Fibroblast of pulmonary artery (primary cell): ENCODE measurements around the gene KIAA0825.
A peak's percentile ranks its signal among the peaks of the same experiment; 100 is the strongest.

Source experiments
- DNase-seq: peaks from one replicate; pipeline ENCODE4 v3.0.0-alpha.2; 2010; ENCODE audit warnings: low read depth
- H3K4me3 ChIP-seq: replicated peaks from 2 replicates; pipeline ENCODE4 v1.5.1; 2011; ENCODE audit warnings: low read depth, mild to moderate bottlenecking, control low read depth, low read length, moderate library complexity
- TF ChIP-seq, protein P1 (sequence below): IDR thresholded peaks from 2 replicates; pipeline ENCODE4 v1.5.1; 2011; ENCODE audit warnings: mild to moderate bottlenecking, control low read depth, low read length, inconsistent platforms; ENCODE audit errors: missing control alignments

The KIAA0825 gene

GRCh38 chr5:94285984-94286383 lies 332.4 kb downstream of the KIAA0825 start:
- TF ChIP-seq, protein P1, sequence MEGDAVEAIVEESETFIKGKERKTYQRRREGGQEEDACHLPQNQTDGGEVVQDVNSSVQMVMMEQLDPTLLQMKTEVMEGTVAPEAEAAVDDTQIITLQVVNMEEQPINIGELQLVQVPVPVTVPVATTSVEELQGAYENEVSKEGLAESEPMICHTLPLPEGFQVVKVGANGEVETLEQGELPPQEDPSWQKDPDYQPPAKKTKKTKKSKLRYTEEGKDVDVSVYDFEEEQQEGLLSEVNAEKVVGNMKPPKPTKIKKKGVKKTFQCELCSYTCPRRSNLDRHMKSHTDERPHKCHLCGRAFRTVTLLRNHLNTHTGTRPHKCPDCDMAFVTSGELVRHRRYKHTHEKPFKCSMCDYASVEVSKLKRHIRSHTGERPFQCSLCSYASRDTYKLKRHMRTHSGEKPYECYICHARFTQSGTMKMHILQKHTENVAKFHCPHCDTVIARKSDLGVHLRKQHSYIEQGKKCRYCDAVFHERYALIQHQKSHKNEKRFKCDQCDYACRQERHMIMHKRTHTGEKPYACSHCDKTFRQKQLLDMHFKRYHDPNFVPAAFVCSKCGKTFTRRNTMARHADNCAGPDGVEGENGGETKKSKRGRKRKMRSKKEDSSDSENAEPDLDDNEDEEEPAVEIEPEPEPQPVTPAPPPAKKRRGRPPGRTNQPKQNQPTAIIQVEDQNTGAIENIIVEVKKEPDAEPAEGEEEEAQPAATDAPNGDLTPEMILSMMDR, result no peak
- H3K4me3 ChIP-seq, result no peak overlapping the region
- DNase-seq, result no peak

DNA sequence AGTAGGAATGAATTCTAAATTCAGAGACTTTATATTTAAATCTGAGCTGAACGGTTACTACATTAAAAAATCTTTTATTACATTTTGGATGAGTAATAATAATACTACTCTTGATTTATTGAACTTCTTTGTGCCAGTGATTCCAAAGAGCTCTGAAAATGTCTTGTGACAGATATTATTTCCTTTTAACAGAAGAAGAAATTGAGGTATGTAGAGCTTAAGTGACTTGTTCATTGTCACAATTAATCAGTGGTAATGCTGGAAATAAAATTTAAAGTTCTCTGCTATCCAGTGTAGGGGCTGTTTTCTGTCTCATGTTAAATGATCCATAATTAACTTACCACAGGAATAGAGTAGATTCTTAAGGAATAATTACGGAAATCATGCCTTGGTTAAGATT lies 335.3 kb downstream of the KIAA0825 start:
- no peak for DNase-seq
- no peak overlapping the region for H3K4me3 ChIP-seq
- TF ChIP-seq, protein P1, result no peak

- H3K4me3 ChIP-seq, result no peak overlapping the region
- no peak for DNase-seq
- TF ChIP-seq, protein P1, result no peak
Observed at GRCh38 chr5:94281236-94281801, 337.1 kb downstream of the KIAA0825 start.

DNA sequence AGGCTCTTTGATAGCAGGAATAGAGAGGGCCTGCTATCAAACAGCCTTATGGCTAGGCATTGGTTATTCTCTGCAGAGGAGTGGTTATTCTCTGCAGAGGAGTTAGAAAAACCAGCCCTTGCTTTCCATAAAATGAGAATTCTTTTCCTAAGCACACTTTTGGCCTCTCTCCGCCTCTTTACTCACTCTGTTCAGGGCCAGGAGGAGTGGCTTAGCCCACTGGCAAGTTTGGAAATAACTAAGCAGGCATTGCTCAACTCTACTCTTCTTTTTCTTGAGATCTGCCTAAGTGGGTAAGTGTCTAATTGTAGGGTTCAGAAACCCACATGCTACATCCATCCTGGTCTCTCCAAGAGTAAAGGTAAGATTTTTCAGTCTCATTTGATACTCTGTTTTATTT lies 341.7 kb downstream of the KIAA0825 start:
- no peak overlapping the region for H3K4me3 ChIP-seq
- peak; percentile 6 for DNase-seq
- TF ChIP-seq, protein P1, result no peak

DNA sequence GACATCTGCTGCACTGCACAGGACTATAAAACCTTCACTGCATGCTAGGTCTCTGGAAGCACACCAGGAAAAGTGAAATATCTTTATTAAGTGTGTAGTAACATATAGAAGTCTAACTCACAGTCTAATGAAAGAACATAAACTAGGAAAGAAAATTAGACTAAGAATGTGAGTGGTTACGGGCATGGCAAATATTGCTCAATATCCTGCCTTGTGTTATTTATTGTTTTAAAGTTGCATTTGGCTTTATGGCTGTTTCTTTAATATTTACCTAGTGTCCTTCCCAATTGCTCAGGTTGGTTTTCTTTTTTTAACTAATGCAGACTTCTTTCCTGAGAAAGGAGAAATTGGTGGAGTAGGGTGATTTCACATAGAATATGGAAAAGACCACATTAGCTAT lies 342.4 kb downstream of the KIAA0825 start:
- H3K4me3 ChIP-seq, result no peak overlapping the region
- DNase-seq, result no peak
- TF ChIP-seq, protein P1, result no peak

DNA sequence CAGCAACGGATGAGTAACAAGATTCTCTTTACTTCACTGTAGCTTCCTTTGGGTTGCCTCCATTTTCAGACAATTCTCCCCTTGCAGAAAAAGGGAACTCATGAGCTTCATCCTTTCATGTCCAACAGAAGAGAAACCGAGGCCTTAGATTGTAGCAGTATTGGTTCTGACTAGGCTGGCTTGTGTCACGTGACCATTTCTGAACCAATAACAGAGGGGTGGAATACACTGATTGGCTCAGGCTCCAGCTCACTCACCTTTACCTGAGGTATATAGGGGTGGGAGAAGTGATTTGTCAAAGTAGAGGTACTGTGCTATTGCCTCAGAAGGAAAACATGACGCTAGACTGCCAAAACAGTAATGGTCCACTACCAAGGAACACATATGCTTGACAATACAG lies 343.7 kb downstream of the KIAA0825 start:
- no peak overlapping the region for H3K4me3 ChIP-seq
- no peak for DNase-seq
- TF ChIP-seq, protein P1, result no peak

- TF ChIP-seq, protein P1, result no peak
- H3K4me3 ChIP-seq, result no peak overlapping the region
- no peak for DNase-seq
Observed at GRCh38 chr5:94268226-94268625, 350.2 kb downstream of the KIAA0825 start.
